Hematopoietic multipotent progenitor cell treated with erythropoietin and hydrocortisone succinate and interleukin-3 and kit ligand, for 6 days (in vitro differentiated cells): Measurements from ENCODE around the gene MYL9.
A peak's percentile ranks its signal among the peaks of the same experiment; 100 is the strongest.

ENCODE experiments used
- DNase-seq: peaks from one replicate; pipeline ENCODE4 v3.0.0-alpha.2; 2015

The MYL9 gene

DNA sequence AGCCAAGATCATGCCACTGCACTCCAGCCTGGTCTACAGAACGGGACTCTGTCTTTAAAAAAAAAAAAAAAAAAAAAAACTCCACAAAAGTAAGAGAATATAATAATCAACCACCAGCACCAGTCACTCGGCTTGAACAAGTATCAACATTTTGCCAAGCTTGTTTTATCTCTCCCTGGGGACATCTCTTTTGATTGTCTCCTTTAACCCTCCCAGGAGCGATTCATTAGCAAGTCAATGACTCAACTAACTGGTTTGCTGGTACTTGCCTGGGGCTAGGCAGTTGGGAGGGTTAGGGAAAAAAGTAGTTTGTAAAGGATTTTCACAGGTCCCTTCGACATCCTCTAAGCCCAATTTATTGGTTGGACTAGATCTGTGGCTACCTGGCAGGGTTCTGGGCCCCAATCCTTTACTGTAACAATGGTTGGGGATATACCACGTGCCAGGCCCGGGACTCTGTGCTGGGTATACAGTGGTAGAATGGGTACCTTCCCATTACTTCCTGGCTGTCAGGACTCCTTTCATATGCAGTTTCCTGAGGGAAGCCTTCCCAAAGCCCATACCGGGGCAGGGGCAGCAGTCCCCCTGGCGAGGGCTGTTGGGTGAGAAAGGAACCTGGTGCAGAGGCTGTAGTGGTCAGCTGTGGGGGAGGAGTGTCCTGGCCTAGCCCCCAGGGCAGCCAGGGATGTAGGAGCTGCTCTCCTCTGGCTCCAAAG is 44.2 kb downstream of the MYL9 start:
- DNase-seq = no peak

GRCh38 chr20:36587388-36588070 is 46.2 kb downstream of the MYL9 start:
- no peak for DNase-seq

GRCh38 chr20:36591281-36591680 is 50.0 kb downstream of the MYL9 start:
- no peak for DNase-seq

DNA sequence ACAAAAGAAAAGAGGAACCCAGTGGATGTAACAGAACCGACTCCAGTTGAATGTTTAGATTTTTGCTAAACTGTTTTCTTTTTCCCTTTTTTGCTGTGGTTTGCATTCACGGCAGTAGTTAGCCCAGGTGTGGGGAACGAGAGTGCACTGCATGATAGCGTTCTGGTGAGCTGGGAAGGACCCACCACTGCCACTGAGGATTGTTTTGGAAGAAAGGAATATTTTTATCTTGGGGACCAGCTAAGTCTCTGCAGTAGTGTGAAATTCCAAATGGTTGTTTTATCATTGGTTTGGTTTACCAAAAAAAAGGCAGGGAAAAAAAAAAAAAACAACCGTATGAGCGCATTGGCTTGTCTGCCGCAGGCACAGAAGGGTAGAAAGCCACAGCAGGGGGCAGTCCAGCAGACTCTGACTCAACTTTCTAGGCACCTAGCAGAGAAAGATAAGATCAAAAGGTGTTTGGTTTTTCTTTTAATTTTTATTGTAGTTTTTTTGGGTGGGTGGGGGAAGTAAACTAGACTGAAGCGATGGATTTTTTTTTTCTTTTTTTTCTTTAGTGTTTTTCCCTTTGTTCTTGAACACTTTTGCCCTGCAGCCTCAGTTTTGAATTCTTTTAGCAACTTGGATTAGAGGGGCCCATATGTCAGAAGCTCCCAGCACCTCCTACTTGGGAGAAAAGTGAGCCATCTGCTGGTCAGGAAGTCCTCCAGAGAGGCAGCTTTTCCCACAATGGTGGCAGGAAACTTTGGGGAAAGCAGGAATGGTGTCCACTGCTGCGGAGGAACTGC is 50.7 kb downstream of the MYL9 start:
- no peak for DNase-seq

- no peak for DNase-seq
These were observed 52.1 kb downstream of the MYL9 start for GRCh38 chr20:36593347-36593929.

- peak; percentile 19 for DNase-seq
These were observed 58.6 kb downstream of the MYL9 start for GRCh38 chr20:36599912-36600345.
